ENCODE results near the gene ELF1.
"Not testable (repeated sequence)": the region's sequence is repeated elsewhere in the genome, so short reads cannot be mapped to it uniquely, and the experiment has no call there.

Gene ELF1

DNA sequence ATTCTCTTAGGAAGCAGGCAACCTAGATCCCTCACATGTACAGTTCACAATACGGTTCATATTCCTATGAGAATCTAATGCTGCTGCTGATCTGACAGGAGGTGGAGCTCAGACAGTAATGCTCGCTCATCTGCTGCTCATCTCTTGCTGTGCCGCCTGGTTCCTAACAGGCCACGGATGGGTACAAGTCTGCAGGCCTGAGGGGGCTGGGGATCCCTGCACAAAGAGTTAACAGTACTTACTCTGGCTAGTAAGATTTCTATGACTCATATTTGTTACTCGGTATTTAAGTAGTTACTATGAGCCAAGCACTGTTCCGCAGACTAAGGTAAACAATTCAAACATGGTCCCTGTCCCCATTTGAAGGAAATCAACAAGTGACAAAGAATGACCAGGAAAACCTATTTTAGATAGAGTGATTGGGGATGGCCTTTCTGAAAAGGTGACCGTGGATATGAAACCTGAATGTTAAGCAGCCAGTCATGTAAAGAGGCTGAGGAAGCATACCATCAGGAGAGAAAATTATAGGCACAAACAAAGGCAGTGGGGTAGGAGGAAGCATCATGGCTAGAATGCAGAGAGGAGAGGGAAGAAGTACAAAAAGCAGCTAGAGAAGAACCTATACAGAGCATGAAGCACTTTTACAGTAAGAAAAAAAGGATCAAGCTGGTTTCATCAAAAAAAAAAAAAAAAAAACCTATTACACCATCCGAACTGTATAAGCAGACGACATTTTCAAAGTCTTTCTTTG lies 21.6 kb upstream of the ELF1 start:
- DNase-seq: no peak

DNA sequence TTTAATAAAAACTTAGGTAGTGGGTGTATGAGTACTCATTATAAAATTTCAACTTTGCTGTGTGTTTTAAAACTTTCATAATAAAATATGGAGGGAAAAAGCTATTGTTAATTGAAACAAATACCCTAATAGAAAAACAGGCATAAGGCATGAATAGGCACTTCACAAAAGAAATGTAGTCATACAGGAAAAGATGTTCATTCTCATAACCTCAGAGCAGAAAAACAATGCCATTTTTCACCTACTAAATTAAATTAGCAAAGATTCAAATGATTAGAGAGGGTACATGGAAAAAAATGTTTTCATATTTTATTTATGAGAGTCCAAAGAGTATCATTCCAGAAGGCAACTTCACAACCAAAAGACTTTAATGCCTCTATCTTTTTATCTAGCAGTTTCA lies 20.6 kb upstream of the ELF1 start:
- no peak for DNase-seq

DNA sequence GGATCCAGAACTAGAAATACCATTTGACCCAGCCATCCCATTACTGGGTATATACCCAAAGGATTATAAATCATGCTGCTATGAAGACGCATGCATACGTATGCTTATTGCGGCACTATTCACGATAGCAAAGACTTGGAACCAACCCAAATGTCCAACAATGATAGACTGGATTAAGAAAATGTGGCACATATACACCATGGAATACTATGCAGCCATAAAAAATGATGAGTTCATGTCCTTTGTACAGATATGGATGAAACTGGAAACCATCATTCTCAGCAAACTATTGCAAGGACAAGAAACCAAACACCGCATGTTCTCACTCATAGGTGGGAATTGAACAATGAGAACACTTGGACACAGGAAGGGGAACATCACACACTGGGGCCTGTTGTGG lies 17.4 kb upstream of the ELF1 start:
- not testable (repeated sequence) for DNase-seq

DNA sequence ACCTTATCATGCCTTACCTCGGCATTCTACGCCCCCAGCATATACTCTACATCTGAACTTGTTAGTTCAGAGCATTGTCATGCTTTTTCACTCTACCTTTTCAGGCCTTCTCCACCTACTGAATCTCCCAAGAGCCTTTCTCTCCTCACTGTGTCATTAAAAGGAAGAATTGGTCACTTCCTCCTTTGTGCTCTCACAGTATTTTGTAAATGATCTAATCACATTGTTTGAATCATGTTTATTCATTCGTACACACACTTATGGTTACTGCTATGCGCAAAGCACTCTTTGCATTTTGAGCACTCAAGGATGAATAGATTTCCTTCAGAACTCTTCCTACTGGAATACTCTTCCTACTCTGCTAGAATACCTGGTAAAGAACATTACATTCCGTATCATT lies 15.8 kb upstream of the ELF1 start:
- no peak for DNase-seq

DNA sequence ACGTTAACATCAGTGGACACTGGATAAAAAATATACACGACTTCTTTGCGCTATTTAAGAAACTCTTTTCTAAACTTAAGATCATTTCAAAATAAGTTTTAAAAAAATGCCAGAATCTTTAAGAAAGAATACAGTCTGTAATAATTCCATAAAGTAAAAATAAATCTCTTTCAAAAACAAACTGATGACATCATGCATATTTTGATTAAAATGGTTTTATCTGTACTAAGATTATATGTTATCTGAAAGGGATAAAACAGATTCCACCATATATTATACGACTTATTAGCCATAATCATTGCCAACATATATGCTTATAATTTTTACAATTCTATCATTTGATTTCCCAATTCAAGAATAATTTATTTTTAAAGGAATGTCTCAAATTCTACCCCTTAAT lies 15.3 kb upstream of the ELF1 start:
- DNase-seq: no peak

DNA sequence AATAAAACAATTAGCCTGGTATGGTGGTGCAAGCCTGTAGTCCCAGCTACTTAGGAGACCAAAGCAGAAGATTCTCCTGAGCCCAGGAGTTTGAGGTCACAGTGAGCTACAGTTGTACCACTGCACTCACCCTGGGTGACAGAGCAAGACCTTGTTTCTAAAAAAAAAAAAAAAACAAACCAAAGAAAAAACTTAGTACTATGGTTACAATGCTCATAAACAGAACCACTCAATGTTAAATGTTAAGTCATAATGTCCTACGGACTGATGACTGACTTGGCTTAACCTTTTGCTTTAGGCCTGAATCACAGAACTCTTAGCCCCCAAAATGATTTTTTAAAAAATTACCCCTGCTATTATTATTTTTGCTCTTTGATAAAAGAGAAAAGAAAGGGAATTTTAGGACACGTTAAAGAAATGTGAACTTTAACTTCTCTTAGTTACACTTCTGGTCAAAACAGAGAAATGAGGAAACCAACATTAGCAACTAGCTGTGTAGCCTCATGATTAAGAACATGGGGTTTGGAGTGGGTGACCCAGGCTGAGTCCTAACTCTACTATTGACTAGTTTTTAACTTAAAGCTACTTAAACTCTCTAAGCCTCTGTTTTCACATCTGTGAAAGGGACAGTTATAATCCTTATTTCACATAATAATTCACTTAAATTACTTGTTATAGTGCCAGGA lies 13.7 kb upstream of the ELF1 start:
- DNase-seq: no peak

DNA sequence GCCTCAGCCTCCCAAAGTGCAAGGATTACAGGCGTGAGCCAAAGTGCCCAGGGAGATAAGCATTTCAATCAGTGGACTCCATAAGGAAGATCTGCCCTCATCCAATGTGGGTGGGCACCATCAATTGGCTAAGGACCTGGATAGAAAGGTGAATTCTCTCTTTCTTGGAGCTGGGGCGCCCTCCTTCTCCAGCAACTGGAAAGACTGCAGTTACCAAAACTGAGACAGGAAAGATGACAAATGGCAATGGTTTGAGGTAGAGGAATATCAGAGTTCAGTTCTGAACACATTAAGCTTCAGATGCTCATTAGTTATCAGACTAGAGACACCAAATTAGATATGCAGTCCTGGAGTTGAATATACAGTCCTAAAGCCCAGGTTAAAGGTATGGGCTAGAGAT lies 10.5 kb upstream of the ELF1 start:
- no peak for DNase-seq

DNA sequence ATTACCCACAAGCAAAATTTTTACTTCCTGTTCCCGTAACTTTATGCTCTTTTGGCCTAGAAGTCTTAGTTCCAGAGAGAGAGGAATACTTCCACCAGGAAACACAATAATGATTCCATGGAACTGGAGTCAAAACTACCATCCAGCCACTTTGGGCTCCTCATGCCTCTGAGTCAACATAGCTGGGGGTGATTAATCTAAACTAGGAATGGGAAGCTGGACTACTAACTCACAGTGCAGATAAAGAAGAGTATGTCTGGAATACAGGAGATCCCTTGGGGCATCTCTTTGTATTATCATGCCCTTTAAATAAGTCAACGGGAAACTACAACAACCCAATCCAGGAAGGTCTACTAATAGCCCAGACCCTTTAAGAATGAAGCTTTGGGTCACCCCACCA lies 8.9 kb upstream of the ELF1 start:
- no peak for DNase-seq

DNA sequence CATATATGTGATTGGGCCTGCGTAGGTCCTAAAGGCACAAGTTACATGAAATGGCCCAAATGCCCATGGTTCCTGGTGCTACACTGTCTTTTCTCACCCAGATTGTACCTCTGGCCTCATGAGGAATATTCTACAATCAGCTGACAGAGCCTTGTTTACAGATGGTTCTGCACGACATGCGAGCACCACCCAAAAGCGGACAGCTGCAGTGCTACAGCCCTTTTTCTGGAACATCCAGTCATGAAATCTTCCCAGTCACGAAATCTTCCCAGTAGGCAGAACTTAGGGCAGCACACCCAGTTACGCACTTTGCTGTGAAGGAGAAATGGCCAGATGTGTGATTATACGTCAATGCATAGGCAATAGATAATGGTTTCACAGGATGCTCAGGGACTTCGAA lies 7.7 kb upstream of the ELF1 start:
- DNase-seq: no peak

DNA sequence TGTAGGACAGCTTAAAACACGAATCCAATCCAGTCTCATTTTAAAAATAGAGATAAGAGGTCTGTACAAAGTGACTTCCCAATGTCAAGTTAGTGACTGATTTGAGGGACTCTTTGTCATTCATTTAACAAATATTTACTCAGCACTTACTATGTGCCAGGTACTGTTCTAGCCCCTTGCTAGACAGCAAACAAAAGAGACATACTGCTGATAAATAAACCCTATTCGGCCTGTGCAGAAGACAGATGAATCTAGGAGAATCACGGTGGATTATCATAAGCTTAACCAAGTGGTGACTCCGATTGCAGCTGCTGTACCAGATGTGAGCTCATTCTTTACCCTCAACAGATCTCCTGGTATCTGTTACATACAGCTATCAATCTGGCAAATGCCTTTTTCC lies 6.4 kb upstream of the ELF1 start:
- DNase-seq: no peak

DNA sequence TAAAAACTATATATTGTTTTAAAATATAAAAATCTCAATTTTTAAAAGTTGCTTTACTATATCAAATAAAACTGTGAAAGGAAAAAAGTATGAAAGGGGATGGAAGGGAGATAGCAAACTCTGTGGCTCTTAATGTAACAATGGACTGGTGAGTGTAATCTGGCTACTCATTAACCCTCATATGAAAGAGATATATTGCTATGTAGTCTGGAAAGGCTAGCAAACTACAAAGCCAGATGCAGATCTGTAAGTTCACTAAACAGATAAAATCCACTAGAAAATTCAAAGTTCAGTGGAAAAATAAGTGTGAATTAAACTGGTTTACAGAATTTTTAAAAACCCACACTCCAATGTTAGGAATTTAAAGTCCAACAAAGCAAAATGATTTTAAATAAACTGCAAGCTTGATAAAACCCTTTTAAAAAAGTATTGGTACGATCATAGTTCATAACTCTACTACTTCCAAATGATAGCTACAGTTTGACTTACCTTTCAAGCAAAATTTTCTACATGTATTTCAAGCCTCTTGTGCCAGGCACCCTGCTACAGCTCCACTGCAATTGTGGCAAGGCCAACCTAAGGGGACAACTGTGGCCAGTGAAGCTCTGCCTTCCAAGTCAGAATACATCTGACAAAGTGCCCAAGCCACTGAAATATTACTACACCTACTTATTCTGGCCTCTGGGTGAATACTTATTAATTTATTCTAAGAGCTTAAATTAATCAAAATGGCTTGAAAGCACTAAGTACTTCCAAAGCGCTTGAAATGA lies 647 bp upstream of the ELF1 start:
- no peak for DNase-seq

DNA sequence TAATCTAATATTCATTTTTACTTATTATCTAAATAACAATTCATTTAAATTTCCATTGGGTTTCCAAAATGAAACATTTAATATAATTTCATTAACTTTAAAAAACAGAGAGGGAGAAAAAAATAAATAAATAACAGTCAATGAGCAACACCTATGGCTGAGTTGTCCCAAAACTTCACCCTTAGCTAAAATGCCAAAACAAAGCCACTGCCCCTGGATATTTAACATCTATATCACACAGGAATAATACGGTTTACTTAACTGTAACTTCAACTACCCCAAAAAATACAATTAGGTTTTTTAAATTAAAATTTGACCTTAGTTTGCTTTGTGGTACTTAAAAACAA lies 541 bp downstream of the ELF1 start:
- DNase-seq: no peak

DNA sequence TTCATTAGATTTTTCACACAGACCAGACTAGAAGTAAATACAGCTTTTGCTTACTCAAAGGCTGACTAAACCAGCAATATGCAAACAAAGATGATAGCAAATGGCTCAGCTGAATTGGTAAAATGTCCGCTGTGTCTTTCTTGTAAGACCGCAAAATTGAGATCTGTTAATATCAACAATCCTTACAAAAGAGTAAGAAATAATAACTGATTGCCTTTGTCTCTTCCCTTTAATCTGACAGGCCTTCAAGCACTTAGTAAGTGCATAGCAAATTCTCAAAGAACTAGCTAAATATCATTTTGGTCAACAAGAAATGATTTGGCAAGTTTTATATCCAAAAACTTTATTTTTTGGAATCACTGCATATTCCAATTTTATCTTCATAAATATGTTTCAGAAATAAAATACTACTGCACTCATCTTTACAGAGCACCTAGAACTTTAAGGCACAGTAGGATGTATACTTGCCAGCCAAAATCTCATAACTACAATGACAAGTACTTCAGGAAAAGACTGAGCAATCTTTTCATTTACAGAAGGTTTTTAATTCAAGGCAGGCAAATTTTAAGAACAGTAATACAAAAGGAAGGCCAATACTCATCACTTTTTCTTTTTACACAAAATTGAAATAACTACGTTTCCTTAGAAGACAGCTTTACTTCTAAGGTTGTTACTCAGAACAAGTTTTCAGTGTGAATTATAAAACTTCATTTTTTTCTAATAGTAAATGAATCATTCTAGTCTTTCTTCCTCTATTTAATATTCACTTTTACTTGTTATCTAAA lies 1.1 kb downstream of the ELF1 start:
- DNase-seq: no peak

DNA sequence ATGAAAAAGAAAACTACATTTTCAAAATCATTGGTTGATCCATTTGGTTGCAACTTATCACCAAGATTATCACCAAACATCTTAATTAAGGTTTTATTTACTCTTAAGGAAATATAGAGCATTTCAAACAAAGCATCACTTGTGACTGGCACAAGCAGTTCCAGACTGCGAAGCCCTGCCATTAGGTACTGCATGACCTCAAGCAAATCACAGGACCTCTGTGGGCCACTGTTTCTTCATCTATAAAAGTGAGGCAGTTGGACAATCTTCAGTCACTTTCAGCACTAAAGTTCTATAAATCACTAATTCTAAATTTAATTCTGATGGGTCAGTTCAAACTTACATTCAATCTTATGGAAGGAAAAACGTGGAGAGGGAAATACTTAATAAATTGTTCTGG lies 2.0 kb downstream of the ELF1 start:
- no peak for DNase-seq

DNA sequence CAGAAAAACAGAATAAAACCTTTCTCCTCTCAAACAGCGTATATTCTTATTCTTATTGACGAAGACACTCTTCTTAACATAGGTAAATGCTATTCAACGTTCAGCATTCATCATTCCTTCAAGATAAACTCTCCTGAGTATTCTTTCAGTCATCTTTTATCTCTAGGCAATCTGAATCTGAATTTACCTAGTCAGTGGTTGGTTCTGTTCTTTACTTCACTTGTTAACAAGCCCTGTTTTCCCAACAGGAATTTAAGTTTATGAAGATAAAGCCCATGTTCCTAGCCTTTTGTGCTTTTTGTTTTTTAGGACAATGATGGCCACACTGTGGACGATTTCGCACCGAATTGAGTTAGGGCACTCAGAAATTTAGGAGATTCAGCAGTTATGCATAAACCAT lies 3.2 kb downstream of the ELF1 start:
- no peak for DNase-seq

DNA sequence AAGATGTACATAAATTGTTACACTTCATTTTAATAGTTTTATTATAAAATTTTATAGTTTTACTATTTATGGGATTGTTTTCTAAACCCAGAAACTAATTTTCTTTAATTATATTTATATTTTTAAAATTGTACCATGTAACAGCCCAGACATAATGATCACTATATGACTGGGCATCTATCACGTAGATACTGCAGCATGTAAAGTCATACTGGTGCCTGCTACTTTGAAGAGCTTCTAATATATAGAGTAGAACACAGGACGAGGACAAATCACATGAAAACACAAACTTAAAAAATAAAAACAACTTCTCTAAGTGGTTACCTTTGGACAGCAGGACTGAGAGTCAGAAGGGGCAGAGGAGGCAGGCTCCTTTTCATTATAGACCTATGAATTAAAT lies 5.3 kb downstream of the ELF1 start:
- no peak for DNase-seq

DNA sequence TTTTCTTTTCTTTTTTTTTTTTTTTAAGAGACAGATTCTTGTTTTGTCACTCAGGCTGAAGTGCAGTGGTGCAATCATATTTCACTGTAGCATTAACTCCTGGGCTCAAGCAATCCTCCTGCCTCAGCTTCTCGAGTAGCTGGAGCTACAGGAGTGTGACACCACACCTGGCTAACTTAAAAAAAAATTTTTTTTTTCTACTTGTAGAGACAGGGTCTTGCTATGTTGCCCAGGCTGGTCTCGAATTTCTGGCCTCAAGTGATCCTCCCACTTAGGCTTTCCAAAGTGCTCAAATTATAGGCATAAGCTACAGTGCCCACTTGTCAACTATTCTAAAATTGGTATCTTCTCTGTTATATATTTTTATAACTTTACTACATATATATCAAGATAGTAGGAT lies 6.6 kb downstream of the ELF1 start:
- no peak for DNase-seq

DNA sequence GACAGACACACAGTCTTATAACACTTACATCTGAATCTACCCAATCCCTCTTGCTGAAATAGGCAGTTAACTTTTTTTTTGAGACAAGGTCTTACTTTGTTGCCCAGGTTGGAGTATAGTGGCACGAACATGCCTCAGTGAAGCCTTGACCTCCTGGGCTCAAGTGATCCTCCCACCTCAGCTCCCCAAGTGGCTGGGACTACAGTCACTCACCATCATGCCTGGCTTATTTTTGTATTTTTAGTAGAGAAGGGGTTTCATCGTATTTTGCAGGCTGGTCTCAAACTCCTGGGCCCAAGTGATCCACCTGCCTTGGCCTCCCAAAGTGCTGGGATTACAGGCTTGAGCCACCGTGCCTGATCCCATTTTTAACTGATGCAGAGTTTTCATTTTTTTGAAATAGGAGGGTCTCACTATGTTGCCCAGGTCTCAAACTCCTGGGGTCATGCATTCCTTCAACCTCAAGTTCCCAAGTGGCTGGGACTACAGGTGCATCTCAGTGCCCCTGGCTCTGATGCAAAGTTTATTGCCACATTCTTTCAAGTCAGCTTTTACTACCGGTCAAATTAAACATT lies 7.6 kb downstream of the ELF1 start:
- no peak for DNase-seq

DNA sequence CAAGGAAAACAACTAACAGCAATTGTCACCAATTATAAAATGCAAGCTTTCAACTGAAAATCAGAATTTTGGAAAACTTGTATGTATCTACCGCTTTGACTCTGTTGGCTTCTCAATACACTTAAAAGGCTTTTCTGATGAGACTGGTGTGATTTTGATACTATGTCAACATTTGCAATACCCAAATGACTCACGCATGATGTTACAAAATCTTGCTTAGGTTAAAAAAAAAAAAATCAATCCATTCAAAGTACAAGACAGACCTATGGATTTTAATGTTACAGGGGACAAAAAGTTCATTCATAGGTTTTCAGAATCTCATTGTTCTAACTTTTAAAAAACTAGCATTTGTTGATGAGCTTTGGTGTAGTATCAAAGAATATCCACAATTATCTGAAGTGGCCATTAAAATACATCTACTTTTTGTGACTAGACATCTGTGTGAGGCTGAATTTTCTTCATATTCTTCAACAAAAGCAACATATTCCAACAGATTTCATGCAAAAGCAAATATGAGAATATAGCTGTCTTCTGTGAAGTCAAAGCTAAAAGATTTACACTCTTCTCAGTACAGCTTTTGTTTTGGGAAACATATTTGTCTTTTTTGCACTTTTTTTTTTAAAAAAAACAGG lies 10.7 kb downstream of the ELF1 start:
- DNase-seq: no peak

DNA sequence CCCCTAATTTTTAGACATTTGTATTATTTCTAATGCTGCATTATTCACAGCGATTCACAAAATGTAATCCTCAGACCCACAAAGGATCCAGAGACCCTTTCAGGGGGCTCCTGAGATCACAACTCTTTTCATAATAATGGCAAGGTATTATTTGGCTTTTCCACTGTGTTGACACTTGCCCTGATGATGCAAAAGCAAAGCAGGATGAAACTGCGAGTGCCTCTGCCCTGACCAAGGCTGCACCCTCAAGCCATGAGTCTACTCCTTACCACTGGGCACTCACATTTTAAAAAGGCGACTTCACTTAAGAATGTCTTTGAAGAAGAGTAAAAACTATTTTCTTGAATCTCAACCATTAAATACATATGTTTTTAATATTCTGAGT lies 11.4 kb downstream of the ELF1 start:
- DNase-seq: no peak

DNA sequence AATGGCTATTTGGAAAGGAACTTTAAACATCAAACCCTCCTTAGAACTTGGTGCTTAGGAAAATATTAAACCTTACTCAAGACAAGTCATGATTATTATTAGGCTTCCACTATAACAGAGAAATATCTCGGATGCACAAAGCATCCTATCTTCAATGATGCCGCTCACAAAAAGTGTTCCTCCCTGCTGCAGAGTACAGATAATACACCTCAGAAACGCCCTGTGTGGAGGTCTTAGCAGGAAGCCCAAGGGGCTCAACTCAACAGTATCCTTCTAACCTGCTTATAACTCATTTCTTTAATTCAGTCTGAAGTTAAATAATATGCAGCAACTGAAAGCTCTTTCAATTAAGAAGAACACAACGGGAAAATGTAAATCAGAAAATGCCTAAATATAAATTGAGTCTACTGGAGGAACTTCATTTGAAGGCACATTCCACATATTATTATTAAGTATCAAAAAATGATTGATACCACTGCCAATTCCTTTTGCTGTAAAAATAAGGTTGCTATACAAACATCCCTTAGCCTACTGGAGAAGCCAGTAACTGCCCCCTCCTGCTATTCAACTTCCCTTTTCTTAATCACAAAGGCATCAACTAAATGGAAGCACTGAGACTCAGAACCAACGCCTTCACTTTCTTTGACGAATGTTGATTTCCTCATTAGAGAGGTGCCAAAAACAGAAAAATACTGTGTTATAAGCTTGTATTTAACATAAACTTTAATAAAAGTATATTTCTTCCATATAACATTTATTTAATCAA lies 12.0 kb downstream of the ELF1 start:
- DNase-seq: no peak

DNA sequence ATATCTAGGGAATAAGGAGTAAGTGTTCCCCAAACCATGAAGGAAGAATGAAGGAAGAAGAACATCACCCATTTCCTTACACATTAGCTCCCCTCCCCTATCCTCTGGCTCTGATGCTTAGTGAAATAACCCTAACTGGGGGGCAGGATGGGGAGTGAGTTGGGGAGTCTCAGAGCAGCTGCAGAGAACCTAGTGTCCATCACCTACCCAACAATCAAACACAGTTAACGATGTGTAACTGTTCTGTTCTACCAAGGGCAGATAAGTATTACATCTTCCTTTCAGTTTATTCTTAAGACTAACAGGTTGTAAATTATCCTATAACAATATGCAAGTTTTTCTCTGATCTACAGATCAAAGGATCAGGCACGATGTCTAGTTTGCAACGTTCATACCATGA lies 12.8 kb downstream of the ELF1 start:
- DNase-seq: no peak
